Measurements from ENCODE around the gene MACIR.
"Not testable (repeated sequence)": the region's sequence is repeated elsewhere in the genome, so short reads cannot be mapped to it uniquely, and the experiment has no call there.

The MACIR gene, protein sequence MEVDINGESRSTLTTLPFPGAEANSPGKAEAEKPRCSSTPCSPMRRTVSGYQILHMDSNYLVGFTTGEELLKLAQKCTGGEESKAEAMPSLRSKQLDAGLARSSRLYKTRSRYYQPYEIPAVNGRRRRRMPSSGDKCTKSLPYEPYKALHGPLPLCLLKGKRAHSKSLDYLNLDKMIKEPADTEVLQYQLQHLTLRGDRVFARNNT

DNA sequence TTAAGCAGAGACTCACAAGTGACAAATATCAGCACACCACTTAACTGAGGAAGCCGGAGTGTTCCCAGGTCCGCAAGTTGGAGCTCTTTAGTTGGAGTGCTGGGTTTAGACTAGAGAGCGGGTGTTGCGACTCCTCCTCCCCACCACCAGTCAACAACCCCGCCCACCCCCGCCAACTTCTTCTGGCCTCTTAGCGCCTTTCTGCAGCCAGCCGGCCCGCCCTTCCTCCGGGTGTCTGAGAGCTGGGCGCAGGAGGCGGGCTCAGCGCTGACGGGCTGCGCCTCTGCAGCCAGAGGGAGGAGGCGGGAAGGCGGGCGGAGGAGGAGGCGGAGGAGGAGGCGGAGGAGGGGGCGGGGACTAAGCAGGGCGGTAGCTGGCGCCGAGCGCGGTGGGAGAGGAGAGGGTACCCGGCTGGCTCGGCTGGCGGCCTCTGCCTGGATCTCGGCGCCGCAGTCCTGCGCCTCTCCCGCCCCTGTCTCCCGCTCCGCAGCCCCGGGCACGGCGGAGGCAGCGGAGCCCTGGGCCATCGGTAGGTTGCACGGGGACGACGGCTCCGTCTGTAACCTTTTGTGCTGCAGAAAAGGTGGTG is at the start of gene MACIR:
Gene MACIR (plus strand): TSS at position 396 of the 589 bp plus-strand sequence. CDS start 17,157 bp downstream, outside the sequence.
- peak; percentile 92 for DNase-seq

GRCh38 chr5:103209065-103209464 is 49.5 kb upstream of the MACIR start:
- DNase-seq, result no peak

DNA sequence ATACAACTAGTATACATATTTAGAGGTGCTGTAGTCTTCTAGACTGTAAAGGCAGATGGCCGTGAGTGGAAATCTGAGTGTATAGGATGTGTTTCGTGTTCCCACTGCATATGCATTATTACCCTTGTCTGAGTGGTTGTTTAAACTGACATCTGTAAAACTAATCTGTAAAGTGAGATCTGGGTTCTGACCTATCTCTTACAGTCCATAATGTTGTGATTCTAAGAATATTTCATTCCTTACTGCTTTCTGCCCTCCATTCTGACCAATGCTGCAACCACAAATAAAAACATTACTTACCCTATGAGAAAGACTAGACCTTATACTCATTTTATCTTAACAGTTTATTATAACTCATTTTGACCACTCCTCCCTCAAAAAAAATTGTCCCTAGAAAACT is 47.6 kb upstream of the MACIR start:
- no peak for DNase-seq

GRCh38 chr5:103211576-103212561 is 46.7 kb upstream of the MACIR start:
- DNase-seq, result no peak

DNA sequence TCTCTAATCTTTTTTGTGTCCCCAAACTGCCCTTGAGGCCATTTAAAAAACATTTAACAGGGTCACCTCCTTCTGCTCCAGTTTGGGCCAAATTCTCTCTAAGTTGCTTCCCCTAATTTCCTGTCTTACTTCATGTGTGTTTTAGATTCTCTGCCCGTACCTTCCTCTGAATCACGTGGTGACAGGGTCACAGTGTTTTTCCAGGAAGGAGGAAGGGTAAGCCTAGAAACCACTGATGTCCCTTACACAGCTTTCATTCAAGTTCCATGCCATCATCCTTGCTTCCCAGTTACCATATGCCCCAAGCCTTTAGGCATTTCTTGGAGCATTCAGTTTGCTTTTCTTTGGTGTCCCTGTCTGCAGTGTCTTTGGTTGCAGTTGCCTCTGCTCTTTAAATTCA is 42.4 kb upstream of the MACIR start:
- DNase-seq, result no peak

DNA sequence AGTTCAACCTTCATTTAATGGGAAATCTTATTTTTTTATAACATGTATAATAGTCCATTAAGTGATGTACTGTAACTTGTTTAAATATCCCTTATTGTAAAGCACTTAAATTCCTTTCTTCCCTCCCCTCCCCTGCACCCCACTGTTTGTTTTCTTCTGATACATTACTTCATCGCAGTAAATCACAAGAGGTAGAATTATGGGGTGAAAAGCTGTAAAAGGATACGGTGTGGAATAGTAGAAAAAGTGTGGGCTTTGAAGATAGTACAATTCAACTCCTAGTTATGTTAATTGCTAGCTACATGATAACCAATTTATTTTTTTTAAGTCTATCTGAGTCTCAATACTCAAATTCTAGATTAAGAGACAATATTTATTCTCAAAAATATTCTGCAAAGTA is 41.9 kb upstream of the MACIR start:
- no peak for DNase-seq

GRCh38 chr5:103217101-103217500 is 41.5 kb upstream of the MACIR start:
- DNase-seq, result no peak

DNA sequence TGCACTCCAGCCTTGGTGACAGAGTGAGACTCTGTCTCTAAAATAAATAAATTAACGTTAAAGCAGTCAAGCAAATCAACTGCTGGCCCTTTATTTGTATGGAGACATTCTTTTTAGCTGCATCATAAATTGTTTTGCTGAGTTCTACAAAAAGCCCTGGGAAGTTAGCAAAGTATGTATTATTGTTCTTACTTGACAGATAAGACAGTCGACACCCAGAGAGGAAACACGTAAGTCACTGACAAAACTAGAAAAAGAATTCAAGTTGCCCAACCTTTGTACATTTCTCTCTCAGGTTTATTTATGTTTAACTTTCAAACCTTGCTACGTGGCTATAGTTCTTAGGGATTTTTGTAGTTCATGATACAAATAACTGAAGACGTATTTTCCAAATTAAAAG is 40.4 kb upstream of the MACIR start:
- DNase-seq, result no peak

- DNase-seq, result not testable (repeated sequence)
These were observed 39.5 kb upstream of the MACIR start for GRCh38 chr5:103219074-103219473.

DNA sequence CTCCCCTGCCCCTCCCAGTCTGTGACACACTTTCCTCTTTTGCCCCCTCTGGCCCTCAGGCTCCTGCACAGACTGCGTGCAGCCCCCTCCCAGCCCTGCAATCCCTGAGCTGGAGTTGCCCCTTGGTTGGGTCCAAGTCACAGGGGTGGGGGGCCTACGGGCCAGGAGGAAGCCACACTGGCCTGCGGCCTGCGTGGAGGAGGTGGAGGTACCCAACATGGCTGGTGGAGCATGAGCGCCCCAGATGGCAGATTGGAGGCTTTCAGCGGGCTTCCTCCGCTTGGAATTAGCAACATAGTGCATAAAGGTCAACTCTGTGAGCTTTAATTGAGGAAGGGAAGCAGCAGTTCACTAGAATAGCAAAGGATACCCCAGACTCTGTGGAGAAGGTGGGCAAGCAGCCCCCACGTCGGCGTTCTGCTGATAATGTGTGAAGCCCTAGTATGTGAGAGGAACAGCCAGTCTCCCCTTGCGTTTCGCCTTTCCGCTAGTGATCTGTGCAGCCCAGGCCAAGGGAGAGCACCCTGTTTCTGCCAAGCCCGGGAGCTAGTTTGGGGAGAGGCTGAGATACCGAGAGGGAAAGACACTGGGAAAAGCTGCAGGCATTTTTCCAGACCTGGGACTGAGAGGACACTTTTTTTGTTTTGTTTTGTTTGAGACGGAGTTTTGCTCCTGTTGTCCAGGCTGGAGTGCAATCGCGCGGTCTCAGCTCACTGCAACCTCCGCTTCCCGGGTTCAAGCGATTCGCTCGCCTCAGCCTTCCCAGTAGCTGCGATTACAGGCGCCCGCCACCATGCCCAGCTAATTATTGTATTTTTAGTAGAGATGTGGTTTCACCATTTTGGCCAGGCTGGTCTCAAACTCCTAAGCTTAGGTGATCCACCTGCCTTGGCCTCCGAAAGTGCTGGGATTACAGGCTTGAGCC is 35.3 kb upstream of the MACIR start:
- no peak for DNase-seq

- DNase-seq, result peak; percentile 44
These were observed 34.3 kb upstream of the MACIR start for GRCh38 chr5:103224118-103224893.

DNA sequence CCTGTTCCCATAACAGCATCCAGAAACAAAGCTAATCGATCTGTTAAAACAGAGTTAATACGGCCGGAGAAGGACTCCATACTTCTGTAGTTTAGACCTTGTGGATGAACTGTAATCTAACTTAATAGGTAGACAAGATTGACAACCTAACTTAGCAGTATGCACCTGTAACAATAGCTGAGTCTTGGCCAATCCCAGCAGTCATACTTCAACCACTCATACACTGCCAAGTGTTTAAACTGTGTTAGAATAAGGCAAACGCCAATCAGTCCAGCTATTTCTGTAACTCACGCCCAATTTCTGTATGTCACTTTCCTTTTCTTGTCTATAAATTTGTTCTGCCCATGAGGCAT is 33.7 kb upstream of the MACIR start:
- no peak for DNase-seq

- DNase-seq, result no peak
These were observed 30.5 kb upstream of the MACIR start for GRCh38 chr5:103228061-103228460.

DNA sequence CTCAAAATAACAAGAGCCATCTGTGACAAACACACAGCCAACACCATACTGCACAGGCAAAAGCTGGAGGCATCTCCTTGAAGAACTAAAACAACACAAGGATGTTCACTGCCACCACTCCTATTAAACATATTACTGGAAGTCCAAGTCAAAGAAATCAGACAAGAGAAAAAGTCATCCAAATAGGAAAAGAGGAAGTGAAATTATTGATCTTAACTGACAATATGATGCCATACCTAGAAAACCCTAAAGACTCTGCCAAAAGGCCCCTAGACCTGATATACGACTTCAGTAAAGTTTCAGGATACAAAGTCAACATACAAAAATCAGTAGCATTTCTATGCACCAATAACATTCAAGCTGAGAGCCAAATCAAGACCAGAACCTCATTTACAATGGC is 30.0 kb upstream of the MACIR start:
- DNase-seq, result no peak

DNA sequence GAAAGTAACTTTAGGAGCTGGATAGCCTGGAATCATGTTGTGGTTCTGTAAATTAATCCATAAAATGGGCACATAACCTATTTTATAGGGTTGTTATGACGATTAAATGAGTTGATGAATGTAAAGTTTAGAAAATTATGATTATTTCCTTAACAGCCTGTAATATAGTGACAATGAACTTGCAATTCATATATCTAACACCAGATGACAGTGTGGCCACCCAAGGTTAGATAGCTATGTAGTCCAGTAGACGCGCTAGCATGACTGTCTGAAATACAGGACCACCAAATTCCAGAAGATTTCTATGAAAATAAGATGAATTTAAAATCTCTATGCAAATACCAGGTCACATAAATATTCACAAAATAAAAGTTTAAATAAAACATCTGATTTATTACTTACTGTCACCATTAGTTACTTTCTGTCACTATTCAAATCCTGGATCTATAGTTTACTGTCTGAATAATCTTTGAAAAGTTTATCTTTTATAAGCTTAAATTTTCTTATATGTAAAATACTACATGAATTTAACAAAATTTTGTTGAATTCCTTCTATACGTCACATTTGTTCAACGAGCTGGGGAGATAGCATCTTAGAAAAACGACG is 26.1 kb upstream of the MACIR start:
- no peak for DNase-seq

DNA sequence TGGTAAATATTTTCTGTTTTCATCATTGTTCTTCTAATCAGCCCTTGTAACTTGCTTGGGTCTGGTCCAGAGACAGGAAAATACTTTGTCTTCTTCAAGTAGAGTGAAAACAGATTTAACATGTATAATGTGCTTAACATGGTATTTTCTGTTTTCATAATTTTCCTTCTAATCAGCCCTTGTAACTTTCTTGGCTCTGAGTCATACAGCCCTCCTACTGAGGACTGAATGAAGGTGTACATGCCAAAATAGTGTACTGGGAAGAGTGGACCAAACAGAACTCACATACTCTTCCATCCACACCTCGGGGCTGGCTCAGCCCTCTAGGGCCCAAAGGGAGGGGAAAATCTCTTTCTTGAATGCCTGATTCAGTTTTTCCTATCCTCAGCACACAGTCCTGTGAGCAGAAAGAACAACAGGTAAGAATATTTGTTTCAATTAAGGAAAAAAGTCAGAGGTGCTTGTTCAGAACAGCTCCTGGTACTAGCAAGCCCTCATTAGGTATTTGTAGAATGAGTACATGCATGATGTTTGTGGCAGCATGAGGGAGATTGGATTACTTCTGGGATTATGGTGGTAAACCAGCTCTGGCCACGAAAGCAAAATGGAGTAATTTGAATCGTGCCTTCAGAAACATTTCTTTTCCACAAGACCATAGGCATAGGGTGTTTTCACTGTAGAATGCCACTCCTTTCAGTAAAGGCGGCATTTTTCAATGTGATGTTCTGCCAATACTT is 24.2 kb upstream of the MACIR start:
- no peak for DNase-seq

DNA sequence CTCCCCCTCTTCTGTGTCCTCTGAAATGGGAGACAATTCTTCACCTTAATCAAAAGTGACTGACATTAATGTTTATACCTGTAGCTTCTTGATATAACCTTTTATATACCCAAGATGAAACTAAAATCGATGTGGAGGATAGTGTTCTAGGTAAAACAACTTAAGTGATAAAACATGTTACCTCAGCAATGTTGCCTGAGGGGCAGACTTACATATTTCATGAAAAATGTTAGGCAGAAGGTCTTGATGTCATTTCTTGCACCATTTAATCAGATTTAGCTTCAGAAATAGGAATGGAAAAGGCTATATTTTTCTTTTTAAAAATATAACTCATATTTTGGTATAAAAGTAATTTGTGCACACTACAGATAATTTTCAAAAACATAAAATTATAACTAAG is 22.7 kb upstream of the MACIR start:
- no peak for DNase-seq

- DNase-seq, result no peak
These were observed 20.8 kb upstream of the MACIR start for GRCh38 chr5:103237778-103238177.

DNA sequence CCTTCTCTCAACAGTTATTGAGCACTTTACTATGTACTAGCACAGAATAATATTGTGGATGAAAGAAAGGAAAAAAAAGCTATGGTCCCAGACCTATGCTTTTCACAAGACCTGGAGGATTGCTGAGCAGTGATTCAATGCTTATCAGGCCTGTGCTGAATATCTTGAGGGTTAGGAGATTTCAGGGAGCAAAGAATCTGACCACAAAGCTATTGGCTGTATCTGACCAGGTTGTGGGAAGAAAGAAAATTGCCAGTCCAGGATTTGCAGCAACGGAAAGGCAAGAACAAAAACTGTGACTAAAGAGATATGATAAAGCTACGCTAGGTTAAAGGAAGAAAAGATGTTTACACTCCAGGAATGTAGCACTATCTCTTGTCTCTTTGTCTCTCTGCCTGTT is 14.9 kb upstream of the MACIR start:
- DNase-seq, result no peak

GRCh38 chr5:103244398-103244797 is 14.2 kb upstream of the MACIR start:
- DNase-seq, result no peak

DNA sequence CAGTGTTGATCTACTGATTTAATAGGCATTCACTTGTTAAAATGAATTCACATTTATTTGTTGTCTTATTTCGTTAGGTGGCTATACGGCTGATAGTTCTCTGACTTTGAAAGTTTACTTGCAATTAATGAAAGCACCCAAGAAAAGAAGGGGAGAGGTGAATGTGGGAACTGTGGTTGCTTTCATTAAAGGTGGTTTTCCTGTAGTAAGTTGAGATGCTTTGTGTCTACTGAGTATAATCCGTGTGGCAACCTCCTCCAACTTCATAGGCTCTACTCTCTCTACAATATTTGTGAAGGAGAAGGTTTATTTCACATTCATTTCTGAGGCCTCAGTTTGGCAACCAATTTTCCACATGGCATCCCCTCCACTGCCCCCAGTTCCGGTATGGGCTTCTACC is 12.8 kb upstream of the MACIR start:
- DNase-seq, result no peak

All from activated CD4-positive, alpha-beta T cell treated with anti-CD3 and anti-CD28 coated beads for 48 hours (primary cell).